ENCODE measurements around the gene LACTBL1. TPM values are rescaled to one million over a fixed set of nuclear protein-coding genes. Genes with fewer than 3 reads are reported as not detected.
A peak's percentile ranks its signal among the peaks of the same experiment; 100 is the strongest.

Gene LACTBL1
- not detected for total RNA-seq

- intact Hi-C loops (cut with DNase I; ENCODE audit: low total_unique reads) = no loop called here
- Histone ChIP-seq H3K4me3 (no peak within 1 kb of the TSS), H3K9me3 (no peaks in the 10 kb centered on the region), H3K36me3 (no peaks in the 10 kb centered on the region), H3K27ac (no peak within 1 kb of the TSS), H3K4me1 (no peaks in the 10 kb centered on the region), H3K27me3 (peaks cover 0 to 8% of the 10 kb centered on the region in 2 donors)
- TF ChIP-seq CTCF (IDR thresholded peaks at IDR 0.05) (no peak), POLR2A (IDR thresholded peaks at IDR 0.05) (no peak)
- DNase-seq = no peak
These were observed at the start of gene LACTBL1 for GRCh38 chr1:22972760-22973159. LACTBL1 (minus strand) TSS chr1:22972866; CDS start chr1:22972316, 550 bp downstream.

- intact Hi-C loops (cut with DNase I; ENCODE audit: low total_unique reads) = no loop called here
- DNase-seq = no peak
These were observed 49.2 kb upstream of the LACTBL1 start for GRCh38 chr1:23021834-23022233.

GRCh38 chr1:23020706-23021405 lies 48.2 kb upstream of the LACTBL1 start:
- no peaks in the 10 kb centered on the region for H3K36me3 ChIP-seq
- no peaks in the 10 kb centered on the region for H3K9me3 ChIP-seq
- no peaks in the 10 kb centered on the region for H3K4me1 ChIP-seq
- no peak for DNase-seq
- TF ChIP-seq CTCF (IDR thresholded peaks at IDR 0.05) (no peak), POLR2A (IDR thresholded peaks at IDR 0.05) (no peak)
- peak overlapping the region; percentile 86 to 95 for H3K27ac ChIP-seq
- H3K27me3 ChIP-seq = no peaks in the 10 kb centered on the region
- intact Hi-C loops (cut with DNase I; ENCODE audit: low total_unique reads) = no loop called here
- H3K4me3 ChIP-seq = peak overlapping the region; percentile 73 to 88

More at GRCh38 chr1:23021834-23022233, 49.2 kb upstream of the LACTBL1 start:
- Histone ChIP-seq H3K9me3 (no peaks in the 10 kb centered on the region), H3K27me3 (no peaks in the 10 kb centered on the region), H3K27ac (no peak overlapping the region), H3K4me3 (no peak overlapping the region), H3K4me1 (no peaks in the 10 kb centered on the region), H3K36me3 (no peaks in the 10 kb centered on the region)
- TF ChIP-seq CTCF (IDR thresholded peaks at IDR 0.05) = no peak
- TF ChIP-seq POLR2A (IDR thresholded peaks at IDR 0.05) = no peak

- intact Hi-C loops (cut with DNase I; ENCODE audit: low total_unique reads) = no loop called here
- Histone ChIP-seq H3K9me3 (no peaks in the 10 kb centered on the region), H3K36me3 (no peaks in the 10 kb centered on the region), H3K4me3 (peak overlapping the region; percentile 73 to 88), H3K27ac (peak overlapping the region; percentile 86 to 95), H3K27me3 (no peaks in the 10 kb centered on the region), H3K4me1 (no peaks in the 10 kb centered on the region)
- TF ChIP-seq CTCF (IDR thresholded peaks at IDR 0.05) = no peak
- TF ChIP-seq POLR2A (IDR thresholded peaks at IDR 0.05) = no peak
- peak; percentile 17 to 23 for DNase-seq
These were observed 47.4 kb upstream of the LACTBL1 start for GRCh38 chr1:23019863-23020625.

Measured in uterus (tissue), 4 donors.